Stimulated activated CD4-positive, alpha-beta T cell treated with anti-CD3 and anti-CD28 coated beads, Interleukin-4, amount 100 ng/mL, for 24 hours (primary cell): ENCODE measurements around the gene DACH1.

Source experiments
- DNase-seq: peaks from one replicate; pipeline ENCODE4 v3.0.0-alpha.2; 2020

Gene DACH1

DNA sequence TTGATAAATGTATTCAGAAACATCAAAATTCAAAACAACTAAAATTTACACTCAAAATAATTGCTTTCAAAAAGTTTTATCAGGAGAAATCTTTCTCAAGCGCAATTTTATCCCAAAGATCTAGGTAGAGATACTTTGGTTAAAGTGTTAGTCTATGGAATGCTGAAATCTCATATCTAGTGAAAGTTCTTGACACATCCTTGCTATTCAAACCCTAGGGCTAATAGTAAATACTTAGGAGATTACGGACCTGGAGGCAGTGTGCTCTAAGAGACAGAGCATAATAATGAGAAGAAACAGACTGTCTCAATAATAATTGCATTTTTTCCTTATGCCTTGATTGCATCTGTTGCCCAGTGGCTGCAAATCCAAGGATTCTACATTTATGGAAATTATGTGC is 330.8 kb downstream of the DACH1 start:
- no peak for DNase-seq

GRCh38 chr13:71524613-71525304 is 342.2 kb downstream of the DACH1 start:
- DNase-seq = no peak

DNA sequence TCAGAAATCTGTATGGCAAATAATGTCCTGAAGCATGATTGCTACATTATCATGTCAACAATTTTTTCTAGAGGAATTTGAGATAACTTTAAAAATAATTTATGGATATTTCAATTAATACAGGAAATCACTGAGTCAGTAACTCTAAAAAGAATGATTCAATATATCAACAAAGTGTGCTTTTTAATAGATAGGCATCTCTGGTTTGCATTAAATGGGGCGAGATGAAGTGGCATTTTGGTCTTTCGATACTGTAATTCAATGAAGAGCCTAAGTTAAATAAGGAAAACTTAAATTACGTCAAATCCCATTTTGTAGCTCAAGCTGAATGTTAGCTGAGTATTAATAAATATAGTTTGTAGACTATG is 342.8 kb downstream of the DACH1 start:
- DNase-seq = no peak

DNA sequence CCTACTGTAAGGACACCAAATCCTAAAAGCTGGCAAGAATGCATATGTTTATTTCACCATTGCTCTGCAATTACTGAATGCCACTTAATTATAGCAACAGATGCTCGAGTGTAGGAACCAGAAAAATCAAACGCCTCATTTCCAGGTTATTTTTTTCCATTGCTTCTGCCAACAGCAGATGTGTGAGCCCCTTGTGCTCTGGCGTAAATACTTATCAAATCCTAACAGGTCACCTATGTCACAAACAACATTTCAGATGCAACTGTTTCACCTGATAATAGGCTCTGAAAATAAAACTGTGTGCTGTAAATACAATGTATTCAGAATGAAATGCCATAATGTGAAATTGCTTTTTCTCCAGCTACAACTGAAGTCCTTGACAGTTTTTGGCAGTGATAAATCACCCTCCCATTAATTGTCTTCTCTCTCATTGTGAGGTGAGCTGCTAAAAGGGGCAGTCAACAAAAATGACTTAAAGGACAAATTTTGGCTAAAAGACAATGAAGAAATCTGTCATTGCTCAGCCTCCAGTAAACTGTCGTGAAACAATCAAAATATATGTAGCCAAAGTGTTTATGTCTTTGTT is 344.0 kb downstream of the DACH1 start:
- DNase-seq = no peak

GRCh38 chr13:71517004-71517403 is 350.0 kb downstream of the DACH1 start:
- DNase-seq = no peak

GRCh38 chr13:71516521-71516920 is 350.5 kb downstream of the DACH1 start:
- no peak for DNase-seq

DNA sequence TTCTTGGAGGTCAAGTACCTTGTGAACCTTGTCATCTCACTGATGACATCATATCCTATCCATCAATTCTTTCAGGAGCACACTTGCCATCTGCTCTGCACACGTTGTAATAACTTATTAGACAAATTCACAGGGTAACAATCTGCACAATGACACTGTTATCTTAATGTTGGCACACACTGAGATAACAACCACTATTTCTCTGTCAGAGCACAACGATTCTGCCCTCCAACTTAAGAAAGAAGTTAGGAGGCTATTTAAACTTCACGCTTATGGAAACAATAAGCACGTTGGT is 351.3 kb downstream of the DACH1 start:
- DNase-seq = no peak

DNA sequence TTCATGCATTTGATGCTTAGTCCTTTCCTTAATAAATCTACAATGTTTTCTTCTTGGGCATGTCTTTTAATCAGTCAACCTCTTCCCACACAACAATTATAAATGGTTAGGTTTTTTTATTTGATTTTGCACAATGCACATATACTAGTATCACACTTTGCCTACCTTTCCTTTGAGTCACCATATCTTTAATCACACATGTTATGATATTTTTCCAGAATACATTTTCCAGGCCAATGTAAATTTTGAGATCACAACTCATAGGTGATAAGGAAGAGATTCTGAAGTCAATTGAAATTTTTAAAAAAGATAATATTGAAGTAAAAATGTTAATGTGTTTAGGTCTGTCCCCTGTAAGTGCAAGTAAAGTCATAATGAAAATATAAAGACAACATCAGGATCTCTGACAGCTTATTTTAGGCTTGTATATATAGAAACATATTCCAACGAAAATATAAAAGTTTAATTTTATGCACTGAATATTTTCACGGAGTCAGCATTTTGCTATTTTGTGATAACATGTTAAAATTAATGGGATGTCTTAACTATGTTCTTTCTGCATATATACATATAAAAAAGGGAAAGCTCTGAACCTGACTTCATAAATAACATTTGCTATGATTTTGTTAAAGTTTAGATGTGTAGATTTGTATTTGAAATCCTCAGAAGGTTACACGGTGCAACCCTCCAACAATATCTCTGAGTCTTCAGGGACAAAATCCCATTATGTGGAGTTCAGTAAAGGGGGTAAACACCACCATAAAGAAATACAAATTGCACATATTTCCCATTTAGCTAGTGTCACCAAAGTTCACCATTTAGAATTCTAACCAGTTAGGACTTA is 351.9 kb downstream of the DACH1 start:
- DNase-seq = no peak

DNA sequence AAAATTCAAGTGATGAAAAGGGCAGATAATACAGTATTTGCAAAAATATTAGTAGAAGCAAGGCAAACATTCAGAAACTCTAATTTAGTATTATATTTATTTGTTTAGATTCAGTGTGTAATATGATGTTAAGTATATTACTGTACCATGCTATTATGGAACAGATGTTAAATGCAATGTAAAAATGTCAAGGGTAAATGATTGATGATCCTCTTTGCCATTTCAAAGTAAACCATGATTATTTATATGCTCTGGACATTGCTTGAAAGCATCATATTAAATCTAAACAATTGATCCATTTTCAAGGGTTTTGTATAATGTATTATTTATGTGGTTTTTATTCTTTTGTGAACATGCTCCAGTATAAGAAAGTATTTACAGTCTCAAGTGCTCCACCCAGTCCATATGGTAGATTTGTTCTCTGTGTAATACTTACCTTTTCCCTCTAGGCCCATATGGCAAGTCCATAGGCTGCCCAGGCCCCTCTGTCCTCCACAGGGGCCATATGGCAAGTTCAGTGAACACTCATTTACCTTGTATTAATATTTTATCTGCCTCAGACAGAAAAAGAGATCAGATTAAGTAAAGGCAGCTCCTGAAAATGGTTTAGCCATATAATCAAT is 353.5 kb downstream of the DACH1 start:
- no peak for DNase-seq

- DNase-seq = no peak
Observed at GRCh38 chr13:71503781-71504180, 363.2 kb downstream of the DACH1 start.

DNA sequence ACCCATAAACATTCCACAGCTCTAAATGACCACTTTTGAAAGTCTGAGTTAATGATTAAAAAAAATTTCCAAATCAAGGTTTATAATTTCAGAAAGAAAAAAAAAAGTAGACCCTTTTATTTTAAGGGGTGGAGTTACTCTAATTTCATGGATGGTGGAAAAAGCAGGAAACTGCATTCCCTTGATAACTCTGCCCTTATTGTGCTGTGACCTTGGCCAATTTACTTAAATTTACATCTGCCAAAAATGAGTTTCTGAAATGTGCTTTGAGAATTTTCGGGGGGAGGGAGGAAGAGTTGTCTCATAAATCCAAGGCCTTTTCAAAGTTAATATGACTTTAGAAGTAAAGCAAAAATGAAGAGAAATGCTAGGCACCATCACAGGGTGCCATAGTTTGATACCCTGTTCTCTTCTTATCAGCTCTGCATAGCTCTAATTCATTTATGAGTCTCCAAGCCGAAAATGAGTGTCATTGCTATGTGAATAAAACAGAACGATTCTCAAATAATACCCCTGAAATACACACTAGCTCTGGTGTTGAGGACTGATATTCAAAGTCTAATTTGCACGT is 367.0 kb downstream of the DACH1 start:
- DNase-seq = no peak

- no peak for DNase-seq
Observed at GRCh38 chr13:71499235-71499634, 367.8 kb downstream of the DACH1 start.

DNA sequence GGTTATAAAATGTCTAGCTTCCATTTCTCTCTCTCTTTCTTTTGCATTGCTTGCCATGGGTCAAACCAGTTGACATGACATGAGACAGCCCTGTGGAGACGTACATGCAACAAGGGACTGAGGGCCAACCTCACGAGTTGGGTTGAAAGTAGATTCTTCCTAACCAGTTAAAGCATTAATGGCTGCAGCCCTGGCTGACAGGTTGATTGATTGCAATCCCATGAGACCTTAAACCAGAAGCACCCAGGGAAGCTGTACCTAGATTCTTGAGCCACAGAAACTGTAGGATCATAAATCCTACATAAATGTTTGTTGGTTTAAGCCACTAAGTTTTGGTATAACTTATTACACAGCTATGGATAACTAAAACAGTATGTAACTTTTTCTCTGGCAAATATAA is 373.8 kb downstream of the DACH1 start:
- DNase-seq = no peak

DNA sequence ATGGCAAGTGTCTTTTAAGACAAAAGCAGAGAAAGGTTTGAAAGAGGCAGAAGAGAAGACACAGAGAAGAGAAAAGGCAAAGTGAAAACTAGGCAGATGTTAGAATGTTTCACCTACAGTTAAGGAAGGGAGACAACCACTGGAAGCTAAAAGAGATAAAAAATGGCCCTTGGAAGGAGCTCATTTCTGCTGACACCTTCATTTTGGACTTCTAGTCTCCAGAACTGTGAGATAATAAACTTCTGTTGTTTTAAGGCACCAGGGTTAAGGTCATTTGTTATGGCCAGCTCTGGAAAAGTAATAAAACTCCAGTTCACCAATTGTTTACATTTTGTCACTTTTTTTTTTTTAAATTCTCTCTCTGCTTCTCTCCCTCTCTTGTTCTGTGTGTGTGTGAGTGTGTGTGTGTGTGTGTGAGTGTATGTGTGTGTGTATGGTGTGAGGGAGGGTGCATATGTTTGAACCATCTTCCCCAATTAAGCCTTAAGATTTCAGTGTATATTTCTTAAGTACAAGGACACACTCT is 374.6 kb downstream of the DACH1 start:
- DNase-seq = no peak

GRCh38 chr13:71491010-71491409 is 376.0 kb downstream of the DACH1 start:
- no peak for DNase-seq

DNA sequence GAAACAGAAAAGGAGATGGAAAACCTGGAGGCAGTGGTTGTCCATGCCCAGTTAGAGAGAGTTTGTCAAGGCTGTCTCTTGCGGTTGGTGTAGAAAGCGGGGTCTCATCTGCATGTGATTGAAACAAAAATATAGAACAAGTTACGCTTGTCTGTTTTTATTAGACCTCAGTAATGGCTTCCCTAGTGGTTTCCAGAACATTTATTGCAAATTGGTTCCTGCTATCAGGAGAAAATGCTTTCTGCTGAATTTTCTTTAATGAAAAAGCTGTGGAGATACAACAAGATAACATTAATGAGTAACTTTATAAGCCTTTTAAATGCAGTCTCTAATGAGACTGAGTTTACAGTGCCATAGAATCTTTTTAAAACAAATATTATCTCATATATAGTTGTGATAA is 378.0 kb downstream of the DACH1 start:
- DNase-seq = no peak

DNA sequence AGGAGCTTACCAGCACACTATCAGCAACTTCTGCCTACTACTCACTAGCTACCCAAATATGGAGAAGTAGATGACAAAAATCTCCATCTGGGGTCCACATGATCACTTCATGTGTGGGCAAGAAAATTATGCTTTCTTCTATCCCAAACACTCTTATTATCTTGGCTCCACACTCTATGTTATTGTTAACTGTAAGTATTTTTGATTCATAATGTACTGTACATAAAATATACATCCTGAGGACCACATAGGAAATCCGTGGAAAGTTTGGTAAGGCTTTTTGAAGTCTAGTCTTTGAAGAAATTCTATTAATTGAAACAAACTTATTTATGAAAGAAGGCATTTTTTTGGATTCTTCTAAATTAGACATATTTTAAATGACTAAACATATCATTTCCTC is 378.8 kb downstream of the DACH1 start:
- DNase-seq = no peak

- no peak for DNase-seq
Observed at GRCh38 chr13:71485913-71486312, 381.1 kb downstream of the DACH1 start.

GRCh38 chr13:71483733-71484132 is 383.3 kb downstream of the DACH1 start:
- no peak for DNase-seq

- no peak for DNase-seq
Observed at GRCh38 chr13:71481501-71481900, 385.5 kb downstream of the DACH1 start.

GRCh38 chr13:71481046-71481445 is 386.0 kb downstream of the DACH1 start:
- no peak for DNase-seq

DNA sequence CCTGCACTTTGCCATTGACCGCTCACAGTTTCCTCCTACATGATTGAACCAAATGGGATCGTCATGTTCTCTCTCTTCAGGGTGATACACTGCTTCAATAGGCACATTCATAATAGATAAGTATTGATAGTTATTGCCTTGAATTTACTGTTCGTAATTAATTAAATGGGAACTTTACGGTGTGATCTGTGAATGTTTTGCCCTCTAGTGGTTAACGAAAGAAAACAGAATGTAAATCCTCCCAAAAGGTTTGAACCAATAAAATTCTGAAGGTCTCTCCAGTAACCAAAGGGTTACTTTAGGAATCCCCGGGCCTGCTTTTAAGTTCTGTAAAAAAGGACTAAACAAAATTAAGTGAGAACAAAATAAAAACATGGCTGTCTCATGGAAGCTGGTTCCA is 389.3 kb downstream of the DACH1 start:
- no peak for DNase-seq

GRCh38 chr13:71474936-71475335 is 392.1 kb downstream of the DACH1 start:
- DNase-seq = no peak
